ENCODE measurements around the gene CBS. TPM values are rescaled to one million over a fixed set of nuclear protein-coding genes. Genes with fewer than 3 reads are reported as not detected.

CBS gene
- total and polyA plus RNA-seq, 2 of the 13 experiments (the other 11 are each of a cell fraction or from before 2014, with no cell fraction given), result 64.7 to 99.3 TPM

DNA sequence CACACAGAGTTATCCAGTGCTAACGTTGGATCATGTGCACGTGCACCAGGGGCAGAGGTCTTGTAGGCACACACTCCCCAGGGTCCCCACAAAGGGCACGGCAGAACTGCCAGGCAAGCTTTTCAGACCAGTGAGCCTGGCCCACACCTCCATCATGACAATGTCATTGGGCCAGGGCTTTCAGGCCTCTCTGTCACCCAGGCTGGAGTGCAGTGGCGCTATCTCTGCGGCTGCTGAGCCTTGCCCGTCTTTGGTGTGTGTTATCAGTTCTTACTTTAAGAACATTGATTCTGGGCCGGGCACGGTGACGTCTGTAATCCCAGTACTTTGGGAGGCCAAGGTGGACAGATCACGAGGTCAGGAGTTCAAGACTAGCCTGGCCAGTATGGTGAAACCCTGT is 57.1 kb downstream of the CBS start:
- intact Hi-C loops (cut with micrococcal nuclease; ENCODE audit: unreplicated experiment) (no loop called here), in situ Hi-C loops (cut with HindIII; ENCODE audit: extremely low pct_ligation_motif_present, low pct_unique_long_range_greater_than_20kb) (no loop called here)
- ChIA-PET POLR2A (no interaction called here), CTCF (ENCODE audit: low intra/inter-chr PET ratio, low total read pairs) (no interaction called here)
- Histone ChIP-seq H3K4me3 (replicated peaks in 1 of 3; ENCODE audit: insufficient read depth in 1 of 3, low read depth in 2 of 3, low read length in 3 of 3) (no peak overlapping the region), H3K9ac (ENCODE audit: insufficient read depth, low read depth, low read length) (no peak overlapping the region), H3K4me1 (ENCODE audit: insufficient read depth, low read length) (no peaks in the 10 kb centered on the region), H3K79me2 (ENCODE audit: insufficient read depth, low read length) (no peaks in the 10 kb centered on the region), H2AFZ (ENCODE audit: low read length) (no peak overlapping the region), H3K4me2 (ENCODE audit: low read depth, low read length) (no peak overlapping the region), H4K20me1 (ENCODE audit: insufficient read depth, low read length) (no peaks in the 10 kb centered on the region), H3K27me3 (ENCODE audit: control insufficient read depth in 1 of 2, insufficient read depth in 2 of 2, low read length in 2 of 2) (no peaks in the 10 kb centered on the region), H3K27ac (ENCODE audit: extremely low read length, insufficient read depth, low read length) (no peak overlapping the region), H3K9me3 (ENCODE audit: low read length) (no peaks in the 10 kb centered on the region), H3K36me3 (replicated peaks in 1 of 2; ENCODE audit: control insufficient read depth in 1 of 2, insufficient read depth in 2 of 2, low read length in 2 of 2) (peaks cover 13 to 39% of the 10 kb centered on the region in 2 experiments; a peak in 4 of 5 replicates)
- 100% methylated on average over 4 of the region's 10 CpGs for WGBS (ENCODE audit: low lambda C conversion rate)
- DNase-seq (ENCODE audit: low spot score), result no peak
- no TSS peak for BruUV-seq (replicated peaks)
- no peak for FAIRE-seq
- no peak for ATAC-seq
- TF ChIP-seq FOXA1 (IDR thresholded peaks at IDR 0.05), result no peak
- TF ChIP-seq FOXA1 (CRISPR knock-in tag; IDR thresholded peaks at IDR 0.05), result no peak
- TF ChIP-seq, protein P1, sequence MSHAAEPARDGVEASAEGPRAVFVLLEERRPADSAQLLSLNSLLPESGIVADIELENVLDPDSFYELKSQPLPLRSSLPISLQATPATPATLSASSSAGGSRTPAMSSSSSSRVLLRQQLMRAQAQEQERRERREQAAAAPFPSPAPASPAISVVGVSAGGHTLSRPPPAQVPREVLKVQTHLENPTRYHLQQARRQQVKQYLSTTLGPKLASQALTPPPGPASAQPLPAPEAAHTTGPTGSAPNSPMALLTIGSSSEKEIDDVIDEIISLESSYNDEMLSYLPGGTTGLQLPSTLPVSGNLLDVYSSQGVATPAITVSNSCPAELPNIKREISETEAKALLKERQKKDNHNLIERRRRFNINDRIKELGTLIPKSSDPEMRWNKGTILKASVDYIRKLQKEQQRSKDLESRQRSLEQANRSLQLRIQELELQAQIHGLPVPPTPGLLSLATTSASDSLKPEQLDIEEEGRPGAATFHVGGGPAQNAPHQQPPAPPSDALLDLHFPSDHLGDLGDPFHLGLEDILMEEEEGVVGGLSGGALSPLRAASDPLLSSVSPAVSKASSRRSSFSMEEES (CRISPR knock-in tag; IDR thresholded peaks at IDR 0.05), result no peak
- no peak for TF ChIP-seq TCF7L2 (IDR thresholded peaks at IDR 0.05; ENCODE audit: low read depth, low read length)
- no peak for TF ChIP-seq ZNF83 (CRISPR knock-in tag; IDR thresholded peaks at IDR 0.05; ENCODE audit: borderline replicate concordance)
- TF ChIP-seq, protein P2, sequence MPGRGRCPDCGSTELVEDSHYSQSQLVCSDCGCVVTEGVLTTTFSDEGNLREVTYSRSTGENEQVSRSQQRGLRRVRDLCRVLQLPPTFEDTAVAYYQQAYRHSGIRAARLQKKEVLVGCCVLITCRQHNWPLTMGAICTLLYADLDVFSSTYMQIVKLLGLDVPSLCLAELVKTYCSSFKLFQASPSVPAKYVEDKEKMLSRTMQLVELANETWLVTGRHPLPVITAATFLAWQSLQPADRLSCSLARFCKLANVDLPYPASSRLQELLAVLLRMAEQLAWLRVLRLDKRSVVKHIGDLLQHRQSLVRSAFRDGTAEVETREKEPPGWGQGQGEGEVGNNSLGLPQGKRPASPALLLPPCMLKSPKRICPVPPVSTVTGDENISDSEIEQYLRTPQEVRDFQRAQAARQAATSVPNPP (CRISPR knock-in tag; IDR thresholded peaks at IDR 0.05), result no peak
- TF ChIP-seq, protein P3, sequence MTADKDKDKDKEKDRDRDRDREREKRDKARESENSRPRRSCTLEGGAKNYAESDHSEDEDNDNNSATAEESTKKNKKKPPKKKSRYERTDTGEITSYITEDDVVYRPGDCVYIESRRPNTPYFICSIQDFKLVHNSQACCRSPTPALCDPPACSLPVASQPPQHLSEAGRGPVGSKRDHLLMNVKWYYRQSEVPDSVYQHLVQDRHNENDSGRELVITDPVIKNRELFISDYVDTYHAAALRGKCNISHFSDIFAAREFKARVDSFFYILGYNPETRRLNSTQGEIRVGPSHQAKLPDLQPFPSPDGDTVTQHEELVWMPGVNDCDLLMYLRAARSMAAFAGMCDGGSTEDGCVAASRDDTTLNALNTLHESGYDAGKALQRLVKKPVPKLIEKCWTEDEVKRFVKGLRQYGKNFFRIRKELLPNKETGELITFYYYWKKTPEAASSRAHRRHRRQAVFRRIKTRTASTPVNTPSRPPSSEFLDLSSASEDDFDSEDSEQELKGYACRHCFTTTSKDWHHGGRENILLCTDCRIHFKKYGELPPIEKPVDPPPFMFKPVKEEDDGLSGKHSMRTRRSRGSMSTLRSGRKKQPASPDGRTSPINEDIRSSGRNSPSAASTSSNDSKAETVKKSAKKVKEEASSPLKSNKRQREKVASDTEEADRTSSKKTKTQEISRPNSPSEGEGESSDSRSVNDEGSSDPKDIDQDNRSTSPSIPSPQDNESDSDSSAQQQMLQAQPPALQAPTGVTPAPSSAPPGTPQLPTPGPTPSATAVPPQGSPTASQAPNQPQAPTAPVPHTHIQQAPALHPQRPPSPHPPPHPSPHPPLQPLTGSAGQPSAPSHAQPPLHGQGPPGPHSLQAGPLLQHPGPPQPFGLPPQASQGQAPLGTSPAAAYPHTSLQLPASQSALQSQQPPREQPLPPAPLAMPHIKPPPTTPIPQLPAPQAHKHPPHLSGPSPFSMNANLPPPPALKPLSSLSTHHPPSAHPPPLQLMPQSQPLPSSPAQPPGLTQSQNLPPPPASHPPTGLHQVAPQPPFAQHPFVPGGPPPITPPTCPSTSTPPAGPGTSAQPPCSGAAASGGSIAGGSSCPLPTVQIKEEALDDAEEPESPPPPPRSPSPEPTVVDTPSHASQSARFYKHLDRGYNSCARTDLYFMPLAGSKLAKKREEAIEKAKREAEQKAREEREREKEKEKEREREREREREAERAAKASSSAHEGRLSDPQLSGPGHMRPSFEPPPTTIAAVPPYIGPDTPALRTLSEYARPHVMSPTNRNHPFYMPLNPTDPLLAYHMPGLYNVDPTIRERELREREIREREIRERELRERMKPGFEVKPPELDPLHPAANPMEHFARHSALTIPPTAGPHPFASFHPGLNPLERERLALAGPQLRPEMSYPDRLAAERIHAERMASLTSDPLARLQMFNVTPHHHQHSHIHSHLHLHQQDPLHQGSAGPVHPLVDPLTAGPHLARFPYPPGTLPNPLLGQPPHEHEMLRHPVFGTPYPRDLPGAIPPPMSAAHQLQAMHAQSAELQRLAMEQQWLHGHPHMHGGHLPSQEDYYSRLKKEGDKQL (CRISPR knock-in tag; IDR thresholded peaks at IDR 0.05; ENCODE audit: low read depth), result no peak
- TF ChIP-seq, protein P4, sequence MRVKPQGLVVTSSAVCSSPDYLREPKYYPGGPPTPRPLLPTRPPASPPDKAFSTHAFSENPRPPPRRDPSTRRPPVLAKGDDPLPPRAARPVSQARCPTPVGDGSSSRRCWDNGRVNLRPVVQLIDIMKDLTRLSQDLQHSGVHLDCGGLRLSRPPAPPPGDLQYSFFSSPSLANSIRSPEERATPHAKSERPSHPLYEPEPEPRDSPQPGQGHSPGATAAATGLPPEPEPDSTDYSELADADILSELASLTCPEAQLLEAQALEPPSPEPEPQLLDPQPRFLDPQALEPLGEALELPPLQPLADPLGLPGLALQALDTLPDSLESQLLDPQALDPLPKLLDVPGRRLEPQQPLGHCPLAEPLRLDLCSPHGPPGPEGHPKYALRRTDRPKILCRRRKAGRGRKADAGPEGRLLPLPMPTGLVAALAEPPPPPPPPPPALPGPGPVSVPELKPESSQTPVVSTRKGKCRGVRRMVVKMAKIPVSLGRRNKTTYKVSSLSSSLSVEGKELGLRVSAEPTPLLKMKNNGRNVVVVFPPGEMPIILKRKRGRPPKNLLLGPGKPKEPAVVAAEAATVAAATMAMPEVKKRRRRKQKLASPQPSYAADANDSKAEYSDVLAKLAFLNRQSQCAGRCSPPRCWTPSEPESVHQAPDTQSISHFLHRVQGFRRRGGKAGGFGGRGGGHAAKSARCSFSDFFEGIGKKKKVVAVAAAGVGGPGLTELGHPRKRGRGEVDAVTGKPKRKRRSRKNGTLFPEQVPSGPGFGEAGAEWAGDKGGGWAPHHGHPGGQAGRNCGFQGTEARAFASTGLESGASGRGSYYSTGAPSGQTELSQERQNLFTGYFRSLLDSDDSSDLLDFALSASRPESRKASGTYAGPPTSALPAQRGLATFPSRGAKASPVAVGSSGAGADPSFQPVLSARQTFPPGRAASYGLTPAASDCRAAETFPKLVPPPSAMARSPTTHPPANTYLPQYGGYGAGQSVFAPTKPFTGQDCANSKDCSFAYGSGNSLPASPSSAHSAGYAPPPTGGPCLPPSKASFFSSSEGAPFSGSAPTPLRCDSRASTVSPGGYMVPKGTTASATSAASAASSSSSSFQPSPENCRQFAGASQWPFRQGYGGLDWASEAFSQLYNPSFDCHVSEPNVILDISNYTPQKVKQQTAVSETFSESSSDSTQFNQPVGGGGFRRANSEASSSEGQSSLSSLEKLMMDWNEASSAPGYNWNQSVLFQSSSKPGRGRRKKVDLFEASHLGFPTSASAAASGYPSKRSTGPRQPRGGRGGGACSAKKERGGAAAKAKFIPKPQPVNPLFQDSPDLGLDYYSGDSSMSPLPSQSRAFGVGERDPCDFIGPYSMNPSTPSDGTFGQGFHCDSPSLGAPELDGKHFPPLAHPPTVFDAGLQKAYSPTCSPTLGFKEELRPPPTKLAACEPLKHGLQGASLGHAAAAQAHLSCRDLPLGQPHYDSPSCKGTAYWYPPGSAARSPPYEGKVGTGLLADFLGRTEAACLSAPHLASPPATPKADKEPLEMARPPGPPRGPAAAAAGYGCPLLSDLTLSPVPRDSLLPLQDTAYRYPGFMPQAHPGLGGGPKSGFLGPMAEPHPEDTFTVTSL (CRISPR knock-in tag; IDR thresholded peaks at IDR 0.05; ENCODE audit: borderline replicate concordance), result no peak
- no peak for TF ChIP-seq FOSL1 (CRISPR knock-in tag; IDR thresholded peaks at IDR 0.05; ENCODE audit: borderline replicate concordance)
